Gastrocnemius medialis (tissue), 4 donors: ENCODE data around the gene NOP58.

ENCODE experiments used
- POLR2A ChIP-seq, 2 donors: fragments of 450-650 bp; IDR thresholded peaks; one replicate each; pipeline ENCODE4 v1.6.1; 2017; ENCODE audit warnings: antibody characterized with exemption in 2 of 2, mild to moderate bottlenecking in 2 of 2, moderate library complexity in 2 of 2
- TF ChIP-seq, protein P1 (sequence below), 5 experiments: fragments of 450-650 bp in 3 of 5; fragments of 200-600 bp in 2 of 5; sonication (generic) in 2 of 5; IDR thresholded peaks in 4 of 5; conservative IDR thresholded peaks in 1 of 5; 1 replicate in 4 of 5; 2 replicates in 1 of 5; pipeline ENCODE4 v1.5.1; 2016 to 2019; ENCODE audit warnings: antibody characterized with exemption in 5 of 5, mild to moderate bottlenecking in 3 of 5, moderate library complexity in 3 of 5

DNA sequence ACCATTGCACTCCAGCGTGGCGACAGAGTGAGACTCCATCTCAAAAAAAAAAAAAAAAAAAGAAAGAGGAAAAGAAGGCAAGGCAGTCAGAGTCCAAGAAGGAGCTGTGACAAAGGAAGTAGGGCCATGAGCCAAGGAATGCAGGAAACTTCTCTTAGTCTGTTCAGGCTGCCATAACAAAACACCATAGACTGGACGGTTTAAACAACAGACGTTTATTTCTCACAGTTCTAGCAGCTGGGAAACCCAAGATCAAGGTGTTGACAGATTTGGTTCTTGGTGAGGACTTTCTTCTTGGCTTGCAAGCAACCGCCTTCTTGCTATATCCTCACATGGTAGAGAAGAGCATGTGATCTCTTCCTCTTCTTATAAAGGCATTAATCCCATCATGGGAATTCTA lies 14.1 kb upstream of the NOP58 start:
- TF ChIP-seq, protein P1, sequence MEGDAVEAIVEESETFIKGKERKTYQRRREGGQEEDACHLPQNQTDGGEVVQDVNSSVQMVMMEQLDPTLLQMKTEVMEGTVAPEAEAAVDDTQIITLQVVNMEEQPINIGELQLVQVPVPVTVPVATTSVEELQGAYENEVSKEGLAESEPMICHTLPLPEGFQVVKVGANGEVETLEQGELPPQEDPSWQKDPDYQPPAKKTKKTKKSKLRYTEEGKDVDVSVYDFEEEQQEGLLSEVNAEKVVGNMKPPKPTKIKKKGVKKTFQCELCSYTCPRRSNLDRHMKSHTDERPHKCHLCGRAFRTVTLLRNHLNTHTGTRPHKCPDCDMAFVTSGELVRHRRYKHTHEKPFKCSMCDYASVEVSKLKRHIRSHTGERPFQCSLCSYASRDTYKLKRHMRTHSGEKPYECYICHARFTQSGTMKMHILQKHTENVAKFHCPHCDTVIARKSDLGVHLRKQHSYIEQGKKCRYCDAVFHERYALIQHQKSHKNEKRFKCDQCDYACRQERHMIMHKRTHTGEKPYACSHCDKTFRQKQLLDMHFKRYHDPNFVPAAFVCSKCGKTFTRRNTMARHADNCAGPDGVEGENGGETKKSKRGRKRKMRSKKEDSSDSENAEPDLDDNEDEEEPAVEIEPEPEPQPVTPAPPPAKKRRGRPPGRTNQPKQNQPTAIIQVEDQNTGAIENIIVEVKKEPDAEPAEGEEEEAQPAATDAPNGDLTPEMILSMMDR (IDR thresholded peaks at IDR 0.05 in 4 of 5, conservative IDR thresholded peaks at IDR 0.05 in 1 of 5): no peak
- TF ChIP-seq POLR2A (IDR thresholded peaks at IDR 0.05): no peak
